Right atrium auricular region (tissue), 2 donors: ENCODE measurements around the gene NHS. TPM values are rescaled to one million over a fixed set of nuclear protein-coding genes. Genes with fewer than 3 reads are reported as not detected.

ENCODE experiments used
- DNase-seq: peaks from one replicate; pipeline ENCODE4 v3.0.0-alpha.2; 2019; ENCODE audit warnings: low spot score
- H3K27ac ChIP-seq, 2 donors: fragments of 200-600 bp; sonication (generic); 1 replicate in 1 of 2; 2 replicates in 1 of 2; pipeline ENCODE4 v1.5.1; 2016 to 2019
- H3K27me3 ChIP-seq, 2 donors: fragments of 200-600 bp; sonication (generic); one replicate each; pipeline versions ENCODE4 v1.5.1 to v1.6.0; 2017 to 2019
- H3K36me3 ChIP-seq: fragments of 200-600 bp; sonication (generic); one replicate; pipeline ENCODE4 v1.5.1; 2016
- H3K4me1 ChIP-seq, 2 donors: fragments of 200-600 bp; sonication (generic); one replicate each; pipeline versions ENCODE4 v1.5.1 to v1.6.0; 2017 to 2019
- H3K4me3 ChIP-seq, 2 donors: fragments of 200-600 bp; sonication (generic); 1 replicate in 1 of 2; 2 replicates in 1 of 2; pipeline ENCODE4 v1.5.1; 2017 to 2019; ENCODE audit warnings: mild to moderate bottlenecking in 1 of 2, moderate library complexity in 1 of 2
- H3K9me3 ChIP-seq, 2 donors: fragments of 200-600 bp; sonication (generic); one replicate each; pipeline ENCODE4 v1.5.1; 2019
- total RNA-seq, 2 donors: library from RNA; depleted of rRNA; stranded (reverse); fragments of >200 nt; gene quantifications; one replicate each; pipeline ENCODE4 v1.1.0, GENCODE V29; 2016
- TF ChIP-seq, protein P1 (sequence below), 2 donors: fragments of 200-600 bp; sonication (generic); IDR thresholded peaks; one replicate each; pipeline ENCODE4 v1.5.1; 2019; ENCODE audit warnings: antibody characterized with exemption in 2 of 2

The NHS gene
- total RNA-seq, 2 donors from 2014 or later, result 0.59 to 2.0 TPM

DNA sequence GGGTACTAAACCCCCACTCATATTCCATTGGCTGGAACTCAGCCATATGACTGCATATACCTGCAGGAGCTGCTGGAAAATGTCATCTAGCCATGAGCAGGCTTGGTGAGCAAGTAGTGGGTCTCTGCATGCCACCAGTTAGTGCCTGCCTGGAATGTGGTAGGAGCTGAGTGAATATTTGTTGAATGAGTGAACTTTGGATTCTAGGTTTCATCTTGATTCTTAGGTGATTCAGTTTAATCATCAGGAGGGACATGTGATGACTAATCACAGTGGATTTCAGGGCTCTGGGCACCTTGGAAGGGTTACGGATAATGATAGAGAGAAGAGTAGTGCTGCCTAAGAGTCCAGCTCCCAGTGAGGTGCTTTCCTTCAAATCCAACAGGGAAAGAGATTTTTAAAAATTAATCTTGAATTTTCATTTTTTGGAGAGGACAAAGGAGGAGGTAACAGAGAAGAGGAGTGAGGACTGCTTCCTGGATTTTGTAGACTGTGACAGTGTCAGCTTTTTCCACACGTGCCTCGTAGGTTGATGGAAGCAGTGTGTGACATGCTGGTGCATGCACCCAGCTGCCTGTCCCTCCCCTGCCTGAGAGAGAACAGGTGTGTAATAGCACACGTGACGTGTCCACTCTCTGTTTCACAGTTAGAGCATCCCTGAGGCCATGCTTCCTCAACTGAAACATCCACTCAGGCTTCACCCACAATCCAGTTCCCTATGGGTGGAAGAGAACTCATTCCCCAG lies 30.4 kb downstream of the NHS start:
- Histone ChIP-seq H3K4me3 (no peak overlapping the region), H3K27me3 (no peaks in the 10 kb centered on the region), H3K4me1 (no peaks in the 10 kb centered on the region), H3K9me3 (no peaks in the 10 kb centered on the region), H3K36me3 (no peaks in the 10 kb centered on the region), H3K27ac (no peak overlapping the region)
- TF ChIP-seq, protein P1, sequence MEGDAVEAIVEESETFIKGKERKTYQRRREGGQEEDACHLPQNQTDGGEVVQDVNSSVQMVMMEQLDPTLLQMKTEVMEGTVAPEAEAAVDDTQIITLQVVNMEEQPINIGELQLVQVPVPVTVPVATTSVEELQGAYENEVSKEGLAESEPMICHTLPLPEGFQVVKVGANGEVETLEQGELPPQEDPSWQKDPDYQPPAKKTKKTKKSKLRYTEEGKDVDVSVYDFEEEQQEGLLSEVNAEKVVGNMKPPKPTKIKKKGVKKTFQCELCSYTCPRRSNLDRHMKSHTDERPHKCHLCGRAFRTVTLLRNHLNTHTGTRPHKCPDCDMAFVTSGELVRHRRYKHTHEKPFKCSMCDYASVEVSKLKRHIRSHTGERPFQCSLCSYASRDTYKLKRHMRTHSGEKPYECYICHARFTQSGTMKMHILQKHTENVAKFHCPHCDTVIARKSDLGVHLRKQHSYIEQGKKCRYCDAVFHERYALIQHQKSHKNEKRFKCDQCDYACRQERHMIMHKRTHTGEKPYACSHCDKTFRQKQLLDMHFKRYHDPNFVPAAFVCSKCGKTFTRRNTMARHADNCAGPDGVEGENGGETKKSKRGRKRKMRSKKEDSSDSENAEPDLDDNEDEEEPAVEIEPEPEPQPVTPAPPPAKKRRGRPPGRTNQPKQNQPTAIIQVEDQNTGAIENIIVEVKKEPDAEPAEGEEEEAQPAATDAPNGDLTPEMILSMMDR (IDR thresholded peaks at IDR 0.05), result no peak
- no peak for DNase-seq

DNA sequence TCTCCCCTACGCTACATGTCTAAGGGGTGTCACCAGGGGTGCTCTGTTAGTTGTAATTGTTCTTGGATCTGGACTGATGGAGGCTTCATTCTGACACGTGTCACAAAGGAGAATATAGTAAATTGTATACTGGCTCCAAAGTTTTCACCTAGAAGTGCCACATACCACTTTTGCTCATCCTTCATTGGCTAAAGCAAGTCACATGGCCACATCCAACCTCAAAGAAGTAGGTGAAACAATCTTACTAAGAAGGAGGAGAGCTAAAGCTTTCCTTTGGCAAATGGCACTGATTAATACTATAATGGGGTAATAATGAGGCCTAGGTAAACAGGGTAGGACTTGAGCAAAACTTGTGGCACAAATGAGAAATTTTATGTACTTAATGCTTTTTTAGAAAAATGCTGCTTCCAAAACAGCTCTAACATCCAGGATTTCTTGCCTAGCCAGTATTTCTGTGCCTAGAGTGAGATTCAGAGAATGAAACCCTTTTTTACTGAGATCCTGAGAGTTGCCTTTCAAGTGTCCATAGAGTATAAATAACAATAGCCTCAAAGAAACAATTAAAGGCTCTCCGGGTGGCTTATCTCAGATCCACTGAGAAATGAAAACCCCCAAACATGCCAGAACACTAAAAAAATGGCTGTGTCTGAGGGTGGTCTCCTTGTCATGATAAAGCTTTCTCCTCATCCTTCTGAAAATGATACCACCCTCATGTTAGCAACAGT lies 34.7 kb downstream of the NHS start:
- DNase-seq, result no peak
- H3K9me3 ChIP-seq, result no peaks in the 10 kb centered on the region
- H3K4me3 ChIP-seq, result no peak overlapping the region
- no peaks in the 10 kb centered on the region for H3K36me3 ChIP-seq
- H3K4me1 ChIP-seq, result no peaks in the 10 kb centered on the region
- TF ChIP-seq, protein P1 (IDR thresholded peaks at IDR 0.05), result no peak
- H3K27me3 ChIP-seq, result no peaks in the 10 kb centered on the region
- no peak overlapping the region for H3K27ac ChIP-seq

DNA sequence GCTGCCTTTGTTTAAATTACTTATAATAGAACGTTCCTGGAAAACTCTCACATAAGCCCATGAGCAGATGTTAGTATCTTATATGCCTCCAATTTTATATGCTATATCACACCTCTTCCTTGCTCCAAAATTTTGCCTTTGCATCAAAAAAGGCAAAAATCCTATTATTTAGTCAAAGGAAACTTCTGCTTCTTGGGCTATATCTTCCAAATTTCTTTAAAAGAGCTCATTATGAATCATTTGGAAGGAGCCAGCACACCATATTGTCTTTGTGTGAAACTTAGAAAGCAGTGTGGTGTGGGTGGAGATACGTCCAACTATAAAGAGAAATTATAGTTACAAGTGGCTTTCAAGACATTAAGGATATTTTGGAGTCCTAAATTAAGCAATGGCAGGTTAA lies 35.7 kb downstream of the NHS start:
- TF ChIP-seq, protein P1 (IDR thresholded peaks at IDR 0.05), result no peak
- no peak for DNase-seq
- Histone ChIP-seq H3K9me3 (no peaks in the 10 kb centered on the region), H3K4me3 (no peak overlapping the region), H3K4me1 (no peaks in the 10 kb centered on the region), H3K27me3 (no peaks in the 10 kb centered on the region), H3K27ac (no peak overlapping the region), H3K36me3 (no peaks in the 10 kb centered on the region)

DNA sequence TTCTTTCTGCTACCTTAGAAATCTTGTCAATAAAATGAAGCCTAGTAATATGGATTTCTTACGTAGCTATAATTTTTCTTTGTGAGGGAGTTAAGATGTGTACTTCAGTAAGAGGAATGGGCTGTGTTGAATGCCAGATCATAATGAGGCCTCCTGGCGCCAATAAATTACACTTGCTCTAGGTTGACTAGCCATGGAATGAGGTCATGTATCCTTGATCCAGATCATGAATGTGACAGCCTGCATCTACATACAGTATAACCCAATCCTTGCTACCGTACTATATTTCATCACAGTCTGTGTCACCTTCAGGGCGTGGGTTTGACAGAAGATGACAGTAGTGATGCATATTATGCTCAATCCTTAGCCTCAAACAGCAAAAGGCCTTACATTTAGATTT lies 36.2 kb downstream of the NHS start:
- Histone ChIP-seq H3K27me3 (no peaks in the 10 kb centered on the region), H3K4me3 (no peak overlapping the region), H3K4me1 (no peaks in the 10 kb centered on the region), H3K36me3 (no peaks in the 10 kb centered on the region), H3K27ac (no peak overlapping the region), H3K9me3 (no peaks in the 10 kb centered on the region)
- TF ChIP-seq, protein P1 (IDR thresholded peaks at IDR 0.05), result no peak
- DNase-seq, result no peak

DNA sequence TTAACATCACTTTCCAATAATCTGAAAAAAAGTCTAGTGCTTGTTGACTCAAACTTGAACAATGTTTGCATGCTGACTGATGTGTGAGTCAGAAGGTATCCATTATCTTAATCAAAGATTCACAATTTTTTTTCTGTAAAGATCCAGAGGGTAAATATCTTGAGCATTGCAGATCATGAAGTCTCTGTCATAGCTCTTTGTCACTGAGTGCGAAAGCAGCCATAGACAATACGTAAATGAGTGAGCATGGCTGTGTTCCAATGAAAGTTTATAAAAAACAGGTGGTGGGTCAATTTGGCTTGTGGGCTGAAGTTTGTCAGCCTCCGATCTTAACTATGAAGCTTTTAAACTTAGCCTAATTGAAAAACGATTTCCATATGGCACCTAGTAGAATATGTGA lies 37.7 kb downstream of the NHS start:
- Histone ChIP-seq H3K27ac (no peak overlapping the region), H3K4me1 (no peaks in the 10 kb centered on the region), H3K9me3 (no peaks in the 10 kb centered on the region), H3K27me3 (no peaks in the 10 kb centered on the region), H3K36me3 (no peaks in the 10 kb centered on the region), H3K4me3 (no peak overlapping the region)
- TF ChIP-seq, protein P1 (IDR thresholded peaks at IDR 0.05), result no peak
- DNase-seq, result no peak
